IPS-NIHi11 (cell line): Measurements from ENCODE around the gene PLEKHG5.

Source experiments
- DNase-seq: peaks from one replicate; pipeline ENCODE4 v3.0.0; 2012; ENCODE audit warnings: mixed read lengths, low spot score

Gene PLEKHG5

DNA sequence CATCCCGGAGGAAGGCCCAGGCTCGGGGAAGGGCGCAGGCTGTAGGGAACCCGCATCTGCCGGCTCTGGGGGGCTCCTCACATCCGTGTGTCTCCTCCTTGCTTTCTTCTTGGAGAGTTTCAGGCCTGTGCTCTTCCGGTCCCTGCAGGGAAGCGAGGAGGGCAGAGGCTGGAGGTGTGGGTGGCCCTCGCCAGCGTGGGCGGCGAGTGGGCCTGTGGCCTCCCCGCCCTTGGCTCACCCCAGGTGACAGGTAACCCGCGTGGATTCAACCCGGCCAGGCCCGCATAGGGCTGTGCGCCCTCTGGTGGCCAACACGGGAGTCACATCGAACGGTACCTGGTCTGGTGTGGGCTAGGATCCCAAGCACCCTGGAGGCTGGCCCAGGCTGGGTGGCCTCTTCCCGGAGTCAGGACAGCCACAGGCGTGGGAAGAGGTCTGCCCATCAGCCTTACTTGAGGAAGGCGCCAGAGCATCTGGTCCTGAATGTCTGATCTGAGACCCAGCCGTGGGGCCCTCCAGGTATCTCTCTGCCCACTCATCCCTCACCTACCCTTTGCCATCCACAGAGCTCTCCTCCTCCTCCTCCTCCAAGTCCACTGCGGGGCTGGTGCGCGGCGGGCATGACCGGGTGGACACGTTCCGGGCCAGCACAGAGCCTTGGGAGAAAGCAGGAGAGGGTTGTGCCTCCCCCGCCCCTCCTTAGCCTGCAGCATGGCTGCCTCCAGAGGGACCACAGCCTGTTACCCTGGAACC is 15.9 kb downstream of the PLEKHG5 start:
- DNase-seq = peak; percentile 89

DNA sequence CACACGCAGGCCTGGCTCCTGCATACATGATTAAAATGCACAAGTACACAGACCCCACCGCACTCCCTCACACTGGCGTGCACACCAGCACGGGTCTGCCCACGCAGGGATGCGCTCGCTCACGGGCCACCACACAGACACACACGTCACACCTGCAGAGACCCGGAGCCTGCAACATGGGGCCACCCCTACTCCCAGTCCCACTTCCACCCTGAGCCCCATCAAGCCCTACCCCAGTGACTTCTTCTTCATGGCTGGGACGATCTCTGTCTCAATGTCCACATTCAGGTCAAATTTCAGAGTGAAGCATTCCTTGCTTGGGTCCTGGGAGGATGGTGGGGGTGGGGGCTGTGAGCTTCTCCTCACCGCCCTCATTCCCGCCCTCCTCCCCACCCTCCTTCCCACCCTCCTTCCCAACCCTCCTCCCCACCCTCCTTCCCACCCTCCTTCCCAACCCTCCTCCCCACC is 16.6 kb downstream of the PLEKHG5 start:
- no peak for DNase-seq

DNA sequence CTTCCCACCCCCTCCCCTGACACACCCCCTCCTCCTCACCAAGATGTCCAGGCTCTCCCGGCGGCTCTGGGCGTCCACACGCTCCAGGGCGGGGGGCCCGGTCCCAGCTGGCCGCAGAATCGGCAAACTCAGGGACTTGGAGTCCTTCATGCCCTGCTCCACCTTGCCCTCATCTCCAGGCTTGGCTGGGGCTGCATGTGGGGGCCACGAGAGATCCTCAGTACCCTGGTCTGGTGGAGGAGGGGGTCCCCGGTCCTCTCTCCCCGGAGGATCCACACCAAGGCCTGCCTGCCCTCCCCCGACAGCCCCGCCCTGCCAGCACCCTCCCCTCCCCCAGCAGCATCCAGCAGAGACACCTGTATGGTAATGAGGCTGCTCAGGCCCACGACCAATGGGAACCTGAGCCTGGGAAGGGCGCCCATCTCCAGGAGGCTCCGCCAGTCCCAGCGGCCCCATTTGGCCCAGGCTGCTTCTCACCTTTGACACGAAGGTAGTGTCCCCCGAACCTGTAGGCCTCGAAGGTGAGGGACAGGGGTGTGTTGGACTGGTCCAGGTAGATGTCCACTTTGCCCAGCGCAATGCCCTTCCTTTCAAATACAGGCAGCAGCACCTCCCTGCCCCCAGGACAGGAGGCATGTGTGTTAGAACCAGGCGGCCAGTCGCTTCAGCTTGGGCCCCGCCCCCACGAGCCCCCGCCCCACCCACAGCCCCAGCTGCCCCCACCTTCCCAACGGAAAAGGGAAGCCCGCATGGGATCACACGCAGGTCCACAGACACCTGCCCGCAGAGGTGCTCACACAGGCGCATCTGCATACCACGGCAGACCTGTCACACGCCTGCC is 17.3 kb downstream of the PLEKHG5 start:
- DNase-seq = no peak

DNA sequence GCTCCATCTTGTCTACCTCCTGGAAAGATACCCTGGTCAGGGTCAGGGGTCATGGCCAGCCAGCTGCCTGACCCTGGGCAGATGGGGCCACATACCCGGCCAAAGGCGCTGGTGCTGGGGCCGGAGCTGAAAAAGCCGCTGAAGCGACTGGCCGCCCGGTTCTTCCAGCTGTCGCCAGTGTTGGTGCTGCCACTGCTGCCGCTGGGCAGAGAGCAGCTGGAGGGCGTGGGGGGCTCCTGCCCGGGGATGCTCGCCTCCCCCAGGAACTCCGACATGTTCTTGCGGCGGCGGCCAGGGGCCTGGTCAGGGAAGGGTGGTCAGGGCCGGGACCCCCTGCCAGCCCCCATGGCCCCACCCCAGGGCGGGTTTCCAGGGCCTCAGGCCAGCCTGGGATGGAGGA is 18.3 kb downstream of the PLEKHG5 start:
- DNase-seq = no peak

DNA sequence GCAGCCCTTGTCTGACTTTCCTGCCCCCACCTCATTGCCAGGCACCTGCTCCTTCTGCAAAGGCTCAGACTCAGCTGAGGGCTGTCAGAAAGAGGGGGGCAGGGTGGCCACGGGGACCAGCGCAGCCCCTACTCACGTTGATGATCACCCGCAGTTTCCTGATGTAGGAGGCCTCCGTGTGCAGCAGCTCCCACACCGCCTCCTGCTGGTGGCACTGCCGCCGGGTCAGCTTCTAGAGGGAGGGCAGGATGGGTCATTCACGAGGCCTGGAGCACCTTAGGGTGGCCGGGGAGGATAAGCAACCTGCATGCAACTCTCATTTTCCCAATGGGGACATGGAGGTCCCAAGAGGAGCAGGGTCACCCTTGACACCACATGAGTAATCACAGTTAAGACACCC is 19.1 kb downstream of the PLEKHG5 start:
- DNase-seq = no peak

DNA sequence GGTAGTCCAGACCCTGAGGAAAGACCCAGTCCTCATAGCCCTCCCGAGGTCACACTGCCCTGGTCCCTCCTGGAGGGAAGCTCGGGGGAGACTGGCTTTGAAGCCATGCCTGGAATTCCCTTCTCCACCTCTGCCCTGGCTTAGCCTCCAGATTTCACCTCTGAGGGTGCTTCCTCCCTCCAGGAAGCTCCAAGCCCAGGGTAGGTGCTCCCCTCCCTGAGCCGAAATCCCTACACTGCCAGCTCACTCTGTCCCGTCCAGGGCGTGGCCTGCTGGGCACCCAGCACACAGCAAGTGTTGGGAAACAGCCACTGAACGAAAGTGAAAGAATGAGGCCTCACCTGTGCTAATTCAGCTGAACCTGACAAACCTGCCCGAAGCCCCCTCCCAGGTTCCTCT is 19.5 kb downstream of the PLEKHG5 start:
- no peak for DNase-seq

DNA sequence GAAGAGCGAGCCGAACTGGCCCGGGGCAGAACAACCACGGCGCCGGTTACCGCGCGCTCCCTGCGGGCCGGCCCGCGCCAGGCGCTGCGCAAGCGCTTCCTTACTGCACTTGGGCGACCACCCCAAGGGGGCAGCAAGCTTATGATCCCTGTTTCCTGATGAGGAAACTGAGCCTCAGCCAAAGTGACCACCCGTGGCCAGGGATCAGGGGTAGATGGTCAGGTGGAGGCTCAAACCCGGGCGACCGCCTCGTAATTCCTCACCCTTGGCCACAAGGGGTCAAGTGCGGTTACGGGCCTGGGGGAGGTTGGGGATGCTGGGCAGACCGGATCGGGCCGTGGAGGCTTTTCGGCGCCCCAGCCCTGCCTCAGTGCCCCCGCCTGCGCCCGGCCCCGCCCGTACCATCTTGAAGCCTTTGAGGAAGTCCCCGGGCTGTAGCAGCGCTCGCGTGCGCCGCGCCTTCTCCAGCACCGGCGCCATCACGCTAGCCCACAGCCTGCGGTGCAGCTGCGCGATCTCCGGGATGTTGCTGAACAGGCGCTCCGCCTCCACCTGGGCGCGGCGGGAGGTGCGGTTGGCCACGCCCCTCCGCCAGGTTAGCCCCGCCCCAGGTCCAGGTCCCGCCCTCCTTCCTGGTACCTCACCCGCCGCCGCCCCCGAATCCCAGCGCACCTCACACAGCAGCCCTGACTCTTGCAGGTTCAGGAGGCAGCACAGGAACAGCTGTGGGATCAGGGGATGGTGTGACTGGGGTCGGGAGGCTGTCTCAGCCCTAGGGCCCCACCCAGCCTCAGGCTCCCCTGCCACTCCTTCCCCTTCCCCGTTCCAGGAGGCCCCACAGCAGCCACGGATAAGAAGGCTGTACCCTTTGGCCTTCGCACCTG is 20.1 kb downstream of the PLEKHG5 start:
- peak; percentile 70 for DNase-seq

DNA sequence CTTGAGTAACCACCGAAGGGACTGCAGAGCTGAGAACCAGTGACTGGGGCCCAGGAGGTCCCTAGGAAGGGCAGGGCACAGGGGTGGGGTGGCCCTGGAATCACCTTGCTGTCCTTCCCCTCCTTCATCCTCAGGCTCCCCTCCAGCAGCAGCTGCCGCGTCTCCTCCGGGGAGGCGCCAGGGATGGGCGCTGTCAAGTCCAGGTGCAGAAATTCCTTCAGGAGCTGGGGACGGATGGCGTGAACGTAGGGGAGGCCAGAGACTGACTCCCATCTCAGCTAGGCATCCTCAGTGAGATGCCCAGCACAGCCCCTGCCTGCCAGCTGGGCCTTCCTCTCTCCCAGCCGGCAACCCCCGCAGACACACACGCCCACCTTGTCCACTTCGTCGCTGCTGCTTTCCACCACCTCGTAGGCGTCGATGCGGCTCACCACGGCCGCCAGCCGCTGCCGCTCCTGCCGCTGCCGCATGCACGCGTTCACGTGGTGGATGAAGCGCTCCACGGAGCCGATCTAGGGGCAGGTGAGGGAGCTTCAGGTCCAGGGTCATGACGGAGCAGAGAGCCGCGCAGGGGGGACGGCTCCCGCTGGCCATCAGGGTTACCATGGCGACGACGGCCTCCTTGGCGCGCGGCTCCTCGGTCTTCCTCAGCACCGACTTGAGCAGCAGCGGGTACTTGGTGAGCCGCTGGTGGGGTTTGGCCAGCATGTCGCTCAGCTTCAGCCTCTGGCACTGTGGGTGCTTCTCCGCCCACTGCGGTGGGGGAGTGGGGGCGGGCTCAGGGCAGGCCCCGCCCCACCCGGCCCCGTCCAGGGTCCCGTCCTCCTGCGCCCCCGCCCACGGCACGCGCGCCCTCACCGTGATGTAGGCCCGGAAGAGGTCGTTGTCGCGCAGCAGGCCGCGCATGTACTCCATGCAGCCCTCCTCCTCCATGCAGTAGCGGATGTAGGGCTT is 21.1 kb downstream of the PLEKHG5 start:
- no peak for DNase-seq

DNA sequence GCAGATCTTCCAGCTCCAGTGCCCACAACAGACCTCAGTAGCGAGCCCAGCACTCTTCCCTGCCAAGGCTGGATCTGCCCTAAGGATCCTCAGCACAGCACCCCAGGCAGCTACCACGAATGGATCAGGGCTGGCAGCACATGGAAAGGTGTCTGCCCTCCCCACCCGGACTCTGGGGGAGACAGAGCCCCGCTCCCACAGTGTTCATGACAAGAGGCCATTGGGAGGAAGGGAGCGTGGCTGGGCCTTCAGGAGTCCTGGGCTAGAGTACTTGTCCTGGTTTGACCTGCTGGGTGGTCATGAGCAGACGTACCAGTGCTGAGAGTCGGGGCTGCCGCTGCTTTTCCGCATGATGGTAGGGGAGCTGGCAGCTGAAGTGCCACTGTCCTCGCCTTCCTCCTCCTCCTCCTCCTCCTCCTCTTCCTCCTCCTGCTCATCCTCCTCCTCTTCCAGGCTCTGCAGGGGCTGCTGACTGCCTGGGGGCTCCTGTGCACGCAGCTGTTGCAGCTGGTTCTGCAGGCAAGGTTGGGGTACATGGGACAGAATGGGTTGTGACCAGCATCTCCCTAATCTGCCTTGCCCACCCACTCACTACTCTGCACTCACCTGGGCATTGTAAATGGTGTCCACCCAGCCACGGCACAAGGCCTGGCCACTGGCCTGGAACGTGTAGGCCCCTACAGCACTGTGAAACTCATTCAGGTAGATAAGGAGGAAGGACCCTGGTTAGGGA is 22.6 kb downstream of the PLEKHG5 start:
- DNase-seq = no peak

DNA sequence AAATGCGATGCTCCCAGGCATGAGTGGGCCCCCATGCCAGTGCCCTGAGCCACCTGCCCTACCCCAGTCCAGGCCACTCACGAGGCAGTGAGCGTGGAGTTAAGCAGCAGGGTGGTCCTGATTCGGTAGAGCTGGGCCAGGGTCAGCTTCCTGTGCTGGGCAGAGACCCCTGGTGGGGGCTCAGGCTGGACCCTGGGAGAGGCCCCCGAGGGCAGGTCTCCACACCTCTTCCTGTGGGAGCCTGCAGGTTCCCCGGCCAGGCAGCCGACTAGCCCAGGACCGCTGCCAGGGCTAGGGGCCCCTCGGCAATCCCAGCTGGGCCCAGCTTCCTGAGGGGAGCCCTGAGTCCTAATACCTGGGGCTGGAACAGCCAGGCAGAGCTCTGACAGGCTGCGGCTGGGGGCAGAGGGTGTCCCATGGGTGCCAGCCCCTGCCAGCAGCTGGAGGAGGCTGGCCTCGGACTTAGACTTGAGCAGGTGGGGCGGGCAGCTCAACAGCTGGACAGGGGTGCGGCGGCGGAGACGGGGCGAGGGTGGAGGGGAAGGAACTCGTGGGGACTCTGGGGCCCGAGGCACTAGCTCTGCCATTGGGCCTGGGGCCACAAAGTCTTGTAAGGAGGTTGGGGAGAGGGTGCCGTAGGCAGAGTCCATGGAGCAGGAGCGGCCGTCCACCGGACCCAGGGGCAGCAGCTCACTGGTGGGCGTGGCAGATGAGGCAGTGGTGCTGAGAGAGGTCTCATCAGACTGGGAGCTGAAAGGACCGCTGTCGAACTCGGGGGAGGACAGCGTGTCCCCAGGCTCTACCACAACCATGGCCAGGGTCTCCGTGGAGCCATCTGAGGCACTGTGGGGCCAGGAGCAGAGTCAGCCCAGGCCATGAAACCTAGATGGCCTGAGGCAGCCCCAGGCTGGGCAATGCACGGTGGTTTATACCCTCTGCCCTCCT is 23.5 kb downstream of the PLEKHG5 start:
- DNase-seq = no peak

DNA sequence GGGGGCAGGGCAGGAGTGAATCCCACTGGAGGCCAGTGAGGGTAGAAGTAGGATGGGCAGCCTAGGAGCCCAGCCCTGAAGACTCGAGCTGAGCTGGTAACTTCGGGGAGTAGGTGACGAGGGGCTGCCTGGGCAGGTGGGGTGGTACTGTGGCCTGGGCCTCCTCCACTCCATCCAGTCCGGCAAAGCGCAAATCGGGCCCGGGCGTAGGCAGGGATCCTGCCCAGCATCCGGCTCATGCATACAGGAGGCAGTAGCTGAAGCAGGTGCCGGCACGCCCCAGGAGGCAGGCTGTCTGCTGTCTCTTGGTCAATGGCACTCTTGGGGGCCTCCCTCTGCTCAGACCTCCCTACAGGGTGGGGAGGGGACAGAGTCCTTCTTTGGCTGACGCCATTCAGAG is 24.2 kb downstream of the PLEKHG5 start:
- no peak for DNase-seq

DNA sequence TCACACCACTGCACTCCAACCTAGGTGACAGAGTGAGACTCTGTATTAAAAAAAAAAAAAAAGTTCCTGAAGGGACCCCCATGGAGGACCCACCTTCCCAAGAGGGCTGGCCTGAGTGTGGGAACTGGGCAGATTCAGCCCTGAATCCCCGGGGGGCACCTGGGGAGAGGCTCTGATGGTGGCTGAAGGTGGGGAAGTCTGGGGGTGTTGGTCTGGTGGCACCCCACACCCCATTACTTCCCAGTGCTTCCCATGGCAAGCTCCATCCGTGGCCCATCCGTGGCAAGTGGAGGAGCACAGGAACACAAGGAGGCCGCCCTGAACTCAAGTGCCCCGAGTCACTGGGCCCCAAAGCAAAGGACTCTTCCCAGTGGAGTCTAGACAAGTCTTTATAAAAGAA is 24.7 kb downstream of the PLEKHG5 start:
- DNase-seq = no peak

DNA sequence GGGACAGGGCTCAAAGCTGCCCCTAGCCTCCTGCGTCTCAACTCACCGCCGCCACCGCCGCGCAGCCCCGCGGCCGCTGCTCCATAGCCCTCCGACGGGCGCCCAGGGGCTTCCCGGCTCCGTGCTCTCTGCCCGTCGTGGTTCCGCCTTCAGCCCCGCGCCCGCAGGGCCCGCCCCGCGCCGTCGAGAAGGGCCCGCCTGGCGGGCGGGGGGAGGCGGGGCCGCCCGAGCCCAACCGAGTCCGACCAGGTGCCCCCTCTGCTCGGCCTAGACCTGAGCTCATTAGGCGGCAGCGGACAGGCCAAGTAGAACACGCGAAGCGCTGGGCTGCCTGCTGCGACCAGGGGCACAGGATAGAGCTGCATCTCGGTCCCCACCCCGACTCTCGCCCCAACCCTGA is 25.4 kb downstream of the PLEKHG5 start, which contains the start of gene TNFRSF25:
TSS of gene TNFRSF25 (minus strand) at position 151 of the 400 bp plus-strand sequence. CDS start at position 85, 66 bp downstream.
- DNase-seq = peak; percentile 82

DNA sequence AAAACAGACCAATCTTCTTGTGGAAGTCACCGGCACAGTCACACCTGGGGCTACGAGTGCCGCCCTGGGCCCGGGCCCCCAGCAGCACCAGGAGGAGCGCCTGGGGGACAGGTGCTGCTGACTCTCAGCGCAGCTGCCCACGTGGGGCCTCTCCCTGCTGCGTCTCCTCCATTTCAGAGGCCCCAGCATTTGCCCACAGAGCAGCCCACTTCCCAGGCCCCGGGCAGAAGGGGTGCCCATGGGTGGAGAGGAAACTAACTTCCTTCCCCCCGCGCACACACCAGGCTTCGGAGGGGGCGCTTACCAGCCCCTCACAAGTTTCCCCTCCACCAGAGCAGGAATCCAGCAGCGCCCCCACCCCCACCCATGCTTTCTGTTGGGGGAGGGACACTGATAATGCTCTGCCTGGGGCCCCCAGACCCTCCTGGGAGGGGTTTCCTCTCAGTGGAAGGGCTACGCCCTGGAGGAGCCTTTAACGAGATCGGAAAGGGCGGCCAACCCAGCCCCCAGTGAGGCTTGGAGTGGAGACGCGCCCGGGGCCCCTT is 25.9 kb downstream of the PLEKHG5 start:
- DNase-seq = no peak

DNA sequence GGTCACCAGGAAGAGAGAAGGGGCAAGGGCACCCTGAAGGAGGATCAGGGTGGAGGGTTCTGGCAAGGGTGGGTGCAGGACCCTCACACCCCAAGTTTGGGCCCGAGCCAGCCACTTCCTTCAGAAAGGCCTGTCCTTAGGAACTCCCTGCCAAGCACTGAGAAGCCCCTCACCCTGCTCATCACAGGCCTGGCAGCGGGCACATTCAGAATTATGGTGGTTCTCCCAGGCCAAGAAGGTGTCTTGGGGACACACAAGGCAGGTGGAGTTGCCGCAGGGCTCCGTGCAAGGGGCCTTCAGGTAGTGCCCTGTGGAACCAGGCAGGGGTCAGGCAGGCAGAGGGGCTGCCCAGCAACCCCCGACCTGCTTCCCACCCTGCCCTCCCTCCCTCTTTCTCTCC is 26.6 kb downstream of the PLEKHG5 start:
- no peak for DNase-seq

DNA sequence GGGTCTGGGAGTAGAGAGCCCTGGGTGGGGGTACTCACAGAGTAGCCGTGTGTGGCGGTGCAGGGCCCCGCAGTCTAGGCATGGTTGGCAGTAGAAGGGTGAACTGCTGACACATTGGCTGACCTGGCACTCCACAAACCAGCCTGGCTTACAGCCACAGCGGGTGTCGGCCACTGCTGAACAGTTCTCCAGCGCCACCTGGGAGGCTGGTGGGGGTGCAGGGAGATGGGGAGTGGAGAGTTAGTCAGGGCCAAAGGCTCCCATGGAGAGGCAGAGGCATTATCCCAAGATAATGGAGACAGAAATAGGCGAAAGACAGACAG is 27.0 kb downstream of the PLEKHG5 start:
- no peak for DNase-seq

DNA sequence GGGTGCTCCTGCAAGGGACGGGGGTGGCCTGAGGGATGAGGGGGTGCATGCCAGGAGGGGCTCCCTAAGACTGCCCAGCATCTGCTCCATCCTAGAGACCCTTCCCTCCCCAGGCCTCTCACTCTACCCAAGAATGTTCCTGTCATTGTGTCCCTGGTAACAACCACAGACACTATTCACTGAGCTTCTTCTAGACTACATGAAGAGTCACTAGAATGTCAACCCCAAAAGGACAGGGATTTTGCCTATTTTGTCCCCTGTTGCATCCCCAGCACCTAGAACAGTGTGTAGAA is 28.4 kb downstream of the PLEKHG5 start:
- no peak for DNase-seq

DNA sequence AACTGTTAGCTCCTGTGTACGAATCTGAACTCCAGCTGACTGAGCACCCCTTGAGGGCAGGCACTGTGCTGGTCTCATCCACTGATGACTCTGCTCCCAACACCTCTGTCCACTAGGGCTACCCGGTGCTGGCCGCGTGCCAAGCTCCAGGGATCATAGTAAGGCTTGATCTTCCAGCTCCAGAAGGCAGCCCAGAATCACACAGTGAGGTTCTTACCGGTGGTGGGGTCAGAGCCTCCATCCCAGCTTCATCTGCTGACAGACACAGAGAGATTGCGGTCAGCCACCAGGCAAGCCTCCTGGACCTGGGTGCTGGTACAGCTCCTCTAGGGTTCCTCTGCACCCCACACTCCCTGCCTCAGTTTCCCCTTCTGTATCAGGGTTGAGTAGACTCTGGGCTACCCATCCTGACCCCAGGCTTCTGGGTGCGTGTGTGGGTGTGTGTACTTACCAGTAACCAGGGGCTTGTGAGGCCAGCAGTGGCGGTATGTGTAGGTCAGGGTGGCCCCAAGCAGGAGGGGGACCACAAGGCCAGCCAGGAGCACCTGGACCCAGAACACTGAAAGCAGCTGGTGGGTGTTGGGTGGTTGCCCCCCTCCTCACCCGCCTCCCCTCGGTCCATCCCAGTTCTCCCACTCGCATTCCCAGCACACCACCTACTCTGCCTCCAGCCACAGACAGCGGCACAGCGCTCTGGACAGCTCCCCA is 28.9 kb downstream of the PLEKHG5 start:
- DNase-seq = no peak
